MM.1S (cell line): Measurements from ENCODE around the gene KIF21B.

Experiments
- CTCF ChIP-seq: fragments of 300-600 bp; sonication (generic); IDR thresholded peaks from 2 replicates; pipeline ENCODE4 v1.5.1; 2016; ENCODE audit warnings: antibody characterized with exemption, low read length, mixed read lengths
- EZH2 ChIP-seq: fragments of 300-600 bp; sonication (generic); optimal IDR thresholded peaks from 2 replicates; pipeline ENCODE3; 2017; ENCODE audit warnings: low read depth, mild to moderate bottlenecking, antibody characterized with exemption, low read length, mixed read lengths

DNA sequence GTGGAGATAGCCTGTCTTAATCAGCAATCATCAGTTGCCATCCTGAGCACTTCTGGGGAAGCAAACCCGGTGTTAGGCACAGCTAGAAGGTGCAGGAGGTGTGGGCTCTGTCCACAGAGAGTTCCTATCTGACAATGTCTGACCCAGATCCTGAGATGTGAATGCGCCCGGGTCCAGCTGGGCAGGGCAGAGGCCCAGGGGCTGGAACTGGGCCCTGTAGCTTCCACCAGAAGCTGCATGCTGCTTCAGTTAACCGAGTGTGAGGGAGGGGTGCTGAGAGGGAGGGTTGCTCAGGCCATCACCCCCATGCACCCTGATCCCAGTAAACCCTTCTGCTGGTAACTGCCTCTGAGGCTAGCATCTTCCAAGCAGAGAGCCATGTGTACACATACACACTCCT lies 42.2 kb downstream of the KIF21B start:
- no peak for TF ChIP-seq CTCF
- no peak for TF ChIP-seq EZH2
